GM21723 (cell line): ENCODE measurements around the gene PADI2.

Source experiments
- ATAC-seq: cut with Tn5 transposase; IDR thresholded peaks from one replicate; pipeline ENCODE4 v1.9.1; 2021; ENCODE audit warnings: mild to moderate bottlenecking, moderate library complexity; ENCODE audit not compliant: unreplicated experiment

The PADI2 gene

GRCh38 chr1:17119076-17119772 lies at the start of gene PADI2:
Gene PADI2, minus strand, starts transcription at chr1:17119451. Its CDS starts 80 bp downstream, at chr1:17119371.
- no peak for ATAC-seq

GRCh38 chr1:17168091-17168876 lies 49.0 kb upstream of the PADI2 start:
- ATAC-seq, result no peak

- no peak for ATAC-seq
Observed at GRCh38 chr1:17167786-17168090, 48.5 kb upstream of the PADI2 start.

GRCh38 chr1:17167041-17167785 lies 48.0 kb upstream of the PADI2 start:
- no peak for ATAC-seq

GRCh38 chr1:17165823-17166222 lies 46.6 kb upstream of the PADI2 start:
- ATAC-seq, result no peak

- ATAC-seq, result no peak
Observed at GRCh38 chr1:17163789-17164666, 44.8 kb upstream of the PADI2 start.

- ATAC-seq, result no peak
Observed at GRCh38 chr1:17163371-17163770, 44.1 kb upstream of the PADI2 start.

- ATAC-seq, result no peak
Observed at GRCh38 chr1:17162941-17163340, 43.7 kb upstream of the PADI2 start.

- no peak for ATAC-seq
Observed at GRCh38 chr1:17161926-17162800, 42.9 kb upstream of the PADI2 start.

GRCh38 chr1:17161137-17161740 lies 42.0 kb upstream of the PADI2 start:
- ATAC-seq, result no peak

- no peak for ATAC-seq
Observed at GRCh38 chr1:17158961-17159360, 39.7 kb upstream of the PADI2 start.

GRCh38 chr1:17156108-17156507 lies 36.9 kb upstream of the PADI2 start:
- no peak for ATAC-seq

- ATAC-seq, result no peak
Observed at GRCh38 chr1:17155257-17155920, 36.1 kb upstream of the PADI2 start.

GRCh38 chr1:17149771-17150170 lies 30.5 kb upstream of the PADI2 start:
- ATAC-seq, result no peak

- ATAC-seq, result no peak
Observed at GRCh38 chr1:17148950-17149608, 29.8 kb upstream of the PADI2 start.

- no peak for ATAC-seq
Observed at GRCh38 chr1:17145648-17146047, 26.4 kb upstream of the PADI2 start.

GRCh38 chr1:17143760-17144159 lies 24.5 kb upstream of the PADI2 start:
- ATAC-seq, result no peak

GRCh38 chr1:17141441-17142197 lies 22.4 kb upstream of the PADI2 start:
- peak; percentile 59 for ATAC-seq
